ENCODE data around the gene CUL1.

Gene CUL1

DNA sequence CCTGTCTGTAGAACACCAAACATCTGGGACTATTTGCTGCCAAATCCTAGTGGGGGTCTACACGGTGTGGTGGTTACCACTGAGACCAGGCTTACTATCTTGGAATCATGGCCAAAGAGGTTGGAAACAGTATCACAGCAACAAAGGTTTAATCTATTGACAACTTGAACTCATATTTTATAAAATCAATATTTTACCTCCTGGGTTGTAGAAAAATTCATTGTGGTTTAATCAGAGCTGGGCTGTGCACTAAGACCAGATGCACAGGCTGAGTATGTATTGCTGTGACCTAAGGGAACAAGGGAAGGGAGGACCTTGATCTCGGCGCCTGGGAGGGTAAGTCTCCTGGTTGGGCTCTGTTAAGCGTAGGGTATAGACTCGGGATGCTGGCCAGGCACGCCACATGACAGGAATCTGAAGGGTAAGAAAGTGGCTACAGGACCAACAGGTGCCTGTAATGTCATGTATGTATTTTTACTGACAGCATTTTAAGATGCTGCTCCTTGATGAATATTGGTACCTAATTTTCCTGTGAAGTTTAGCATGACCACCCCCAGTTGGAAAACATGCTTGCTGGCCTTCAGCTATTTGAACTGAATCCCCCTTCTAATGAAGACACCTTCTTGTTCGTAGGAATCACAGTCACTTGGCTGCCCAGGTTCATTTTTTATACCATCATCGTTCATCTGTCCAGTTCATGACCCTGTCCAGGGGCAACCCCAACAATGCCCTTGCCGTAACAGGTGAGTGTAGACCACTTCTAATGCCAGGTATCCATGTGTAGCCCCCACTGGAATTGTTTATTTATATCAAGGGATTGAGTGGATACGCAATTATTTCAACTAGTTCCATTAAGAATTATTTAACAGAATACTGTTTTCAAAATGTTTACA, 105.9 kb downstream of the CUL1 start:
- no peak for TF ChIP-seq CTCF (IDR thresholded peaks at IDR 0.05)
- Mint-ChIP-seq H3K4me3 (no peak overlapping the region), H3K36me3 (ENCODE audit: low read depth) (peaks cover 66% of the 10 kb centered on the region)

GRCh38 chr7:148806187-148806586, 107.5 kb downstream of the CUL1 start:
- no peak for TF ChIP-seq CTCF (IDR thresholded peaks at IDR 0.05)
- DNase-seq = no peak
- Mint-ChIP-seq H3K36me3 (ENCODE audit: low read depth) (peaks cover 60% of the 10 kb centered on the region), H3K27me3 (ENCODE audit: low read depth, poor library complexity) (no peaks in the 10 kb centered on the region), H3K27ac (peak overlapping the region; percentile 73), H3K9me3 (no peaks in the 10 kb centered on the region), H3K4me3 (no peak overlapping the region), H3K4me1 (peaks cover 10% of the 10 kb centered on the region)

More for the DNA sequence above, 105.9 kb downstream of the CUL1 start:
- Mint-ChIP-seq H3K9me3 (no peaks in the 10 kb centered on the region), H3K27ac (peak overlapping the region; percentile 51), H3K27me3 (ENCODE audit: low read depth, poor library complexity) (no peaks in the 10 kb centered on the region), H3K4me1 (peaks cover 2% of the 10 kb centered on the region)
- no peak for DNase-seq

DNA sequence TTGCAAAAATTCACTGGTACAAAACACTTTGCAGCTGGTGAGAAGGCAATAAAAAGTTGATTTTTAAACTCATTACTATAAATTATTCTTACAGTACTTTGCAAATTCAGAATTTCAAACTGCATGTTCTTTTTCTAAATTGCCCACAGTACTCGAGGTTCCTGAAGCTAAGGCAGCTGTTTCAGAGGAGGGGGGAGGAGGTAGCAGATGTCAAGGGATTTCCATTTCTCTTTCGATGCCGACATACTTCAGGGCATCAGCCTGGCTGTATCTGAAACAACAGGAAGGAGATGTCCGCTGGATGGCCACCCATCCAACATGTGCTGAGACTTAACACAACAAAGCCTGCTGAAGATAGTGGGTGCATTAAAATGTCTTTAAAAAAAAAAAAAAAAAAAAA, 108.7 kb downstream of the CUL1 start:
- no peak for TF ChIP-seq CTCF (IDR thresholded peaks at IDR 0.05)
- Mint-ChIP-seq H3K36me3 (ENCODE audit: low read depth) (peaks cover 57% of the 10 kb centered on the region), H3K27ac (peak overlapping the region; percentile 71), H3K27me3 (ENCODE audit: low read depth, poor library complexity) (no peaks in the 10 kb centered on the region), H3K9me3 (no peaks in the 10 kb centered on the region), H3K4me3 (no peak overlapping the region), H3K4me1 (peaks cover 10% of the 10 kb centered on the region)
- DNase-seq = no peak

DNA sequence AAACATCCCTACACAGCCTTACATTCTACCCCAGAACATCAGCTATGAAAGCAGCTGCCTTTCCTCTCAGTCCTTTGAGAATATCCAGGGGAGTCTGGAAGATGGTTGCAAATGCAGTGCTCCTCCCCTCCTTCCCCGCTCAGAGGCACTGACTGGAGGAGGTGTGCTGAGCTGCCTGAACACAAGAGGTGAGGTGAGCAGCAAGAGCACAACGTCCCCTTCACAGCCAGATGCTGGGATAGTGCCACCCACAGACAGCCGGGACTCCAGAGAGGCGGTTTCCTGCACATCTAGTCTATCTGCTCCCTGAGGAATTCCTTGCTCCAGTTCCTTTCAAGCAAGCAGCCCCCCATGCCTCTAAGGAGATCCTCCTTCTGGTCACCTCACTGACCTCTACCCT, 111.2 kb downstream of the CUL1 start:
- H3K36me3 Mint-ChIP-seq (ENCODE audit: low read depth) = peaks cover 71% of the 10 kb centered on the region
- H3K4me1 Mint-ChIP-seq = peaks cover 10% of the 10 kb centered on the region
- no peak for DNase-seq
- no peak for TF ChIP-seq CTCF (IDR thresholded peaks at IDR 0.05)
- H3K27ac Mint-ChIP-seq = peak overlapping the region; percentile 53
- H3K27me3 Mint-ChIP-seq (ENCODE audit: low read depth, poor library complexity) = no peaks in the 10 kb centered on the region
- H3K4me3 Mint-ChIP-seq = no peak overlapping the region
- H3K9me3 Mint-ChIP-seq = no peaks in the 10 kb centered on the region

GRCh38 chr7:148811892-148812291, 113.2 kb downstream of the CUL1 start:
- H3K27ac Mint-ChIP-seq = no peak overlapping the region
- H3K36me3 Mint-ChIP-seq (ENCODE audit: low read depth) = peaks cover 64% of the 10 kb centered on the region
- H3K27me3 Mint-ChIP-seq (ENCODE audit: low read depth, poor library complexity) = no peaks in the 10 kb centered on the region
- peaks cover 10% of the 10 kb centered on the region for H3K4me1 Mint-ChIP-seq
- no peak for DNase-seq
- TF ChIP-seq CTCF (IDR thresholded peaks at IDR 0.05) = no peak
- no peaks in the 10 kb centered on the region for H3K9me3 Mint-ChIP-seq
- H3K4me3 Mint-ChIP-seq = no peak overlapping the region

- DNase-seq = no peak
- H3K27me3 Mint-ChIP-seq (ENCODE audit: low read depth, poor library complexity) = no peaks in the 10 kb centered on the region
- H3K4me1 Mint-ChIP-seq = peaks cover 10% of the 10 kb centered on the region
- H3K36me3 Mint-ChIP-seq (ENCODE audit: low read depth) = peaks cover 62% of the 10 kb centered on the region
- no peak overlapping the region for H3K4me3 Mint-ChIP-seq
- no peaks in the 10 kb centered on the region for H3K9me3 Mint-ChIP-seq
- no peak for TF ChIP-seq CTCF (IDR thresholded peaks at IDR 0.05)
- no peak overlapping the region for H3K27ac Mint-ChIP-seq
These were observed 115.2 kb downstream of the CUL1 start for GRCh38 chr7:148813890-148814289.
